Measurements from ENCODE around the gene PLEKHS1. TPM values are rescaled to one million over a fixed set of nuclear protein-coding genes. Genes with fewer than 3 reads are reported as not detected.

PLEKHS1 gene
- polyA plus RNA-seq, 3 donors, result 0.10 to 0.15 (median 0.11) TPM

Other genes with a start within 250 kb of the PLEKHS1 start
- under 1 TPM; 0.42 to 0.73 (median 0.58) TPM for gene HABP2, start 198.6 kb upstream of the PLEKHS1 start, polyA plus RNA-seq (ENCODE audit: insufficient read length in 3 of 3)
- gene NRAP, start 87.6 kb upstream of the PLEKHS1 start, polyA plus RNA-seq (ENCODE audit: insufficient read length in 3 of 3), result under 1 TPM in 1 of 3 donors, not detected in 2; 0.03 TPM
- 10 to 100 TPM; 24.6 to 26.9 (median 24.6) TPM for gene CASP7, start 71.8 kb upstream of the PLEKHS1 start, polyA plus RNA-seq (ENCODE audit: insufficient read length in 3 of 3)
- gene DCLRE1A, start 102.4 kb downstream of the PLEKHS1 start, polyA plus RNA-seq (ENCODE audit: insufficient read length in 3 of 3), result 10 to 100 TPM; 13.5 to 16.9 (median 15.3) TPM
- 10 to 100 TPM; 17.5 to 26.9 (median 20.9) TPM for gene NHLRC2, start 103.0 kb downstream of the PLEKHS1 start, polyA plus RNA-seq (ENCODE audit: insufficient read length in 3 of 3)

Measured in renal cortex interstitium (tissue), 3 donors.